IPS-15b (cell line): Measurements from ENCODE around the gene CROCC.
A peak's percentile ranks its signal among the peaks of the same experiment; 100 is the strongest.

Source experiments
- H3K27me3 ChIP-seq: one replicate; pipeline ENCODE4 v1.6.1; 2013; ENCODE audit warnings: low read length; ENCODE audit not compliant: control insufficient read depth, insufficient read depth
- H3K36me3 ChIP-seq: one replicate; pipeline ENCODE4 v1.6.1; 2013; ENCODE audit warnings: low read length; ENCODE audit not compliant: control insufficient read depth, insufficient read depth
- H3K4me1 ChIP-seq: one replicate; pipeline ENCODE4 v1.6.1; 2013; ENCODE audit warnings: mild to moderate bottlenecking, low read length; ENCODE audit not compliant: control insufficient read depth, insufficient read depth
- H3K4me3 ChIP-seq: one replicate; pipeline ENCODE4 v1.5.1; 2013; ENCODE audit warnings: low read depth, low read length
- H3K9ac ChIP-seq: one replicate; pipeline ENCODE4 v1.6.1; 2013; ENCODE audit warnings: low read depth, mild to moderate bottlenecking, low read length
- H3K9me3 ChIP-seq: one replicate; pipeline ENCODE4 v1.6.1; 2013; ENCODE audit warnings: mild to moderate bottlenecking, low read length; ENCODE audit not compliant: control insufficient read depth, insufficient read depth

CROCC gene

GRCh38 chr1:17004466-17005364 lies 83.0 kb downstream of the CROCC start:
- Histone ChIP-seq H3K36me3 (peaks cover 26% of the 10 kb centered on the region), H3K27me3 (no peaks in the 10 kb centered on the region), H3K4me1 (peaks cover 4% of the 10 kb centered on the region), H3K4me3 (no peak overlapping the region), H3K9ac (no peak overlapping the region), H3K9me3 (no peaks in the 10 kb centered on the region)

GRCh38 chr1:17005365-17005740 lies 83.6 kb downstream of the CROCC start:
- no peaks in the 10 kb centered on the region for H3K27me3 ChIP-seq
- peaks cover 4% of the 10 kb centered on the region for H3K4me1 ChIP-seq
- no peaks in the 10 kb centered on the region for H3K9me3 ChIP-seq
- peaks cover 26% of the 10 kb centered on the region for H3K36me3 ChIP-seq
- H3K9ac ChIP-seq, result no peak overlapping the region
- no peak overlapping the region for H3K4me3 ChIP-seq

- no peak overlapping the region for H3K9ac ChIP-seq
- no peaks in the 10 kb centered on the region for H3K27me3 ChIP-seq
- H3K9me3 ChIP-seq, result no peaks in the 10 kb centered on the region
- no peak overlapping the region for H3K4me3 ChIP-seq
- peaks cover 4% of the 10 kb centered on the region for H3K4me1 ChIP-seq
- H3K36me3 ChIP-seq, result peaks cover 22% of the 10 kb centered on the region
These were observed 85.4 kb downstream of the CROCC start for GRCh38 chr1:17007121-17007520.

GRCh38 chr1:17008208-17008855 lies 86.6 kb downstream of the CROCC start:
- H3K4me1 ChIP-seq, result peaks cover 16% of the 10 kb centered on the region

GRCh38 chr1:17009706-17010105 lies 88.0 kb downstream of the CROCC start:
- H3K36me3 ChIP-seq, result peaks cover 6% of the 10 kb centered on the region
- peaks cover 18% of the 10 kb centered on the region for H3K4me1 ChIP-seq
- H3K27me3 ChIP-seq, result no peaks in the 10 kb centered on the region
- no peak overlapping the region for H3K9ac ChIP-seq
- no peaks in the 10 kb centered on the region for H3K9me3 ChIP-seq
- H3K4me3 ChIP-seq, result no peak overlapping the region

More at GRCh38 chr1:17008208-17008855, 86.6 kb downstream of the CROCC start:
- Histone ChIP-seq H3K9me3 (no peaks in the 10 kb centered on the region), H3K9ac (no peak overlapping the region), H3K36me3 (peaks cover 16% of the 10 kb centered on the region), H3K27me3 (no peaks in the 10 kb centered on the region), H3K4me3 (no peak overlapping the region)

GRCh38 chr1:17011092-17011438 lies 89.3 kb downstream of the CROCC start:
- no peaks in the 10 kb centered on the region for H3K36me3 ChIP-seq
- peaks cover 31% of the 10 kb centered on the region for H3K4me1 ChIP-seq
- no peaks in the 10 kb centered on the region for H3K27me3 ChIP-seq
- H3K4me3 ChIP-seq, result peak overlapping the region; percentile 75
- H3K9ac ChIP-seq, result no peak overlapping the region
- no peaks in the 10 kb centered on the region for H3K9me3 ChIP-seq

- Histone ChIP-seq H3K36me3 (no peaks in the 10 kb centered on the region), H3K4me3 (peak within 1 kb of the TSS; percentile 75), H3K9me3 (no peaks in the 10 kb centered on the region), H3K27me3 (no peaks in the 10 kb centered on the region), H3K4me1 (peaks cover 35% of the 10 kb centered on the region), H3K9ac (peak within 1 kb of the TSS; percentile 39)
These were observed 89.9 kb downstream of the CROCC start, which contains the start of gene ATP13A2 for GRCh38 chr1:17011439-17012307. TSS of gene ATP13A2 (minus strand) at chr1:17011928. CDS start at chr1:17011738, 190 bp downstream.

- Histone ChIP-seq H3K4me3 (peak overlapping the region; percentile 75), H3K9me3 (no peaks in the 10 kb centered on the region), H3K36me3 (no peaks in the 10 kb centered on the region), H3K4me1 (peaks cover 35% of the 10 kb centered on the region), H3K27me3 (no peaks in the 10 kb centered on the region), H3K9ac (peak overlapping the region; percentile 39)
These were observed 91.2 kb downstream of the CROCC start for GRCh38 chr1:17012775-17013490.

GRCh38 chr1:17013491-17014320 lies 92.0 kb downstream of the CROCC start:
- Histone ChIP-seq H3K4me1 (peaks cover 35% of the 10 kb centered on the region), H3K4me3 (no peak overlapping the region), H3K9ac (no peak overlapping the region), H3K9me3 (no peaks in the 10 kb centered on the region), H3K27me3 (no peaks in the 10 kb centered on the region), H3K36me3 (peaks cover 4% of the 10 kb centered on the region)

GRCh38 chr1:17014671-17015567 lies 93.2 kb downstream of the CROCC start:
- no peaks in the 10 kb centered on the region for H3K27me3 ChIP-seq
- H3K9me3 ChIP-seq, result no peaks in the 10 kb centered on the region
- H3K9ac ChIP-seq, result no peak overlapping the region
- peaks cover 5% of the 10 kb centered on the region for H3K36me3 ChIP-seq
- peaks cover 31% of the 10 kb centered on the region for H3K4me1 ChIP-seq
- no peak overlapping the region for H3K4me3 ChIP-seq
